ENCODE results near the gene GPR31. TPM values are rescaled to one million over a fixed set of nuclear protein-coding genes. Genes with fewer than 3 reads are reported as not detected.

GPR31 gene
- total and polyA plus RNA-seq, 4 donors: not detected

Other genes with a start within 250 kb of the GPR31 start
- 10 to 100 TPM; 59.6 to 66.6 TPM for gene RNASET2, start 201.4 kb downstream of the GPR31 start, total RNA-seq
- 10 to 100 TPM; 51.7 to 58.3 TPM for gene RNASET2, start 201.4 kb downstream of the GPR31 start, polyA plus RNA-seq (ENCODE audit: insufficient read length in 2 of 2)
- gene CEP43, start 158.6 kb downstream of the GPR31 start, total RNA-seq: 10 to 100 TPM; 33.0 to 46.3 TPM
- 10 to 100 TPM; 31.5 to 43.9 TPM for gene CEP43, start 158.6 kb downstream of the GPR31 start, polyA plus RNA-seq (ENCODE audit: insufficient read length in 2 of 2)
- gene CCR6, start 34.9 kb downstream of the GPR31 start, total RNA-seq: under 1 TPM in 1 of 2 donors, not detected in 1; 0.17 TPM
- gene CCR6, start 34.9 kb downstream of the GPR31 start, polyA plus RNA-seq (ENCODE audit: insufficient read length in 2 of 2): not detected
- not detected for gene UNC93A, start 133.3 kb upstream of the GPR31 start, total RNA-seq
- under 1 TPM in 1 of 2 donors, not detected in 1; 0.11 TPM for gene UNC93A, start 133.3 kb upstream of the GPR31 start, polyA plus RNA-seq (ENCODE audit: insufficient read length in 2 of 2)
- gene TTLL2, start 167.1 kb upstream of the GPR31 start, total RNA-seq: under 1 TPM in 1 of 2 donors, not detected in 1; 0.06 TPM
- gene TTLL2, start 167.1 kb upstream of the GPR31 start, polyA plus RNA-seq (ENCODE audit: insufficient read length in 2 of 2): 1 to 10 TPM in 1 of 2 donors, under 1 TPM in 1; 0.60 to 1.2 TPM

Measured in spinal cord (tissue), 4 donors.